Esophagus muscularis mucosa (tissue), 4 donors: ENCODE data around the gene THOC3. TPM values are rescaled to one million over a fixed set of nuclear protein-coding genes. Genes with fewer than 3 reads are reported as not detected.
"Not testable (repeated sequence)": the region's sequence is repeated elsewhere in the genome, so short reads cannot be mapped to it uniquely, and the experiment has no call there.

Experiments used
- DNase-seq: peaks from one replicate; pipeline ENCODE4 v3.0.0-alpha.2; 2017; ENCODE audit errors: extremely low spot score
- H3K27ac ChIP-seq, 4 donors: fragments of 200-600 bp; sonication (generic); replicated peaks in 1 of 4; 1 replicate in 3 of 4; 2 replicates in 1 of 4; pipeline ENCODE4 v1.5.1; 2016 to 2019; ENCODE audit warnings: mild to moderate bottlenecking in 1 of 4
- H3K27me3 ChIP-seq, 4 donors: fragments of 200-600 bp; sonication (generic); one replicate each; pipeline versions ENCODE4 v1.5.1 to v1.6.0; 2016 to 2019
- H3K36me3 ChIP-seq, 4 donors: fragments of 200-600 bp; sonication (generic); one replicate each; pipeline ENCODE4 v1.5.1; 2016 to 2019
- H3K4me1 ChIP-seq, 4 donors: fragments of 200-600 bp; sonication (generic); one replicate each; pipeline ENCODE4 v1.5.1; 2016 to 2019
- H3K4me3 ChIP-seq, 4 donors: fragments of 200-600 bp; sonication (generic); 1 replicate in 2 of 4; 2 replicates in 2 of 4; pipeline ENCODE4 v1.5.1; 2016 to 2019; ENCODE audit warnings: mild to moderate bottlenecking in 4 of 4, moderate library complexity in 1 of 4
- H3K9me3 ChIP-seq, 4 donors: fragments of 200-600 bp; sonication (generic); 1 replicate in 3 of 4; 2 replicates in 1 of 4; pipeline ENCODE4 v1.5.1; 2016 to 2019
- POLR2AphosphoS5 ChIP-seq, 2 donors: sonication (generic); formaldehyde crosslinking; IDR thresholded peaks; one replicate each; pipeline ENCODE4 v1.6.1; 2017; ENCODE audit warnings: antibody characterized with exemption in 2 of 2
- WGBS: methylation state at CpG from one replicate; pipeline ENCODE4 v1.1.5; 2018; 5-methylcytosine and 5-hydroxymethylcytosine counted together
- intact Hi-C: fragments of 100-400 bp; cut with DNase I; formaldehyde crosslinking; loops from one replicate; pipeline ENCODE4 v1.15.1; 2023
- total RNA-seq, 4 donors: library from RNA; depleted of rRNA; stranded (reverse); fragments of >200 nt; gene quantifications; one replicate each; pipeline versions ENCODE4 v1.1.0 to v1.2.1, GENCODE V29; 2016

The THOC3 gene
- 10 to 100 TPM; 14.4 to 26.8 (median 23.8) TPM for total RNA-seq

- TF ChIP-seq POLR2AphosphoS5 (IDR thresholded peaks at IDR 0.05), result peak in 1 of 2 donors; percentile 64
- under 1% methylated on average over 37 of the region's 67 CpGs for WGBS
- Histone ChIP-seq H3K4me3 (peak within 1 kb of the TSS; percentile 62 to 73 (median 68)), H3K27ac (peak within 1 kb of the TSS in 2 of 4 donors; percentile 34 to 44)
- H3K27me3 ChIP-seq, H3K36me3 ChIP-seq, intact Hi-C loops, H3K4me1 ChIP-seq, H3K9me3 ChIP-seq, DNase-seq: not testable (repeated sequence)
Measured at GRCh38 chr5:175967471-175968372, at the start of gene THOC3. TSS of gene THOC3 (minus strand) at chr5:175968315. CDS start at chr5:175968208, 107 bp downstream.

- DNase-seq, H3K4me3 ChIP-seq, intact Hi-C loops, H3K27ac ChIP-seq, H3K27me3 ChIP-seq, H3K4me1 ChIP-seq, H3K36me3 ChIP-seq, H3K9me3 ChIP-seq: not testable (repeated sequence)
- no CpG with 5 or more reads among the region's 4 CpGs for WGBS
Measured at GRCh38 chr5:176017324-176017723, 49.2 kb upstream of the THOC3 start.

- no CpG with 5 or more reads among the region's 6 CpGs for WGBS
- H3K27me3 ChIP-seq, H3K27ac ChIP-seq, intact Hi-C loops, H3K36me3 ChIP-seq, H3K4me3 ChIP-seq, H3K4me1 ChIP-seq, H3K9me3 ChIP-seq, DNase-seq: not testable (repeated sequence)
Measured at GRCh38 chr5:176014360-176014759, 46.2 kb upstream of the THOC3 start.

GRCh38 chr5:176011088-176011487, 43.0 kb upstream of the THOC3 start:
- intact Hi-C loops, H3K36me3 ChIP-seq, H3K4me1 ChIP-seq, H3K27me3 ChIP-seq, DNase-seq, H3K27ac ChIP-seq, H3K9me3 ChIP-seq, H3K4me3 ChIP-seq: not testable (repeated sequence)
- 50% methylated on average over 1 of the region's 4 CpGs for WGBS

- H3K4me1 ChIP-seq, H3K27me3 ChIP-seq, H3K36me3 ChIP-seq, intact Hi-C loops, H3K27ac ChIP-seq, DNase-seq, H3K4me3 ChIP-seq, H3K9me3 ChIP-seq: not testable (repeated sequence)
- WGBS, result 90% methylated on average over 3 of the region's 8 CpGs
Measured at GRCh38 chr5:176010202-176010601, 42.1 kb upstream of the THOC3 start.

GRCh38 chr5:176007220-176007619, 39.1 kb upstream of the THOC3 start:
- H3K4me3 ChIP-seq, H3K4me1 ChIP-seq, H3K27me3 ChIP-seq, DNase-seq, H3K27ac ChIP-seq, H3K9me3 ChIP-seq, intact Hi-C loops, H3K36me3 ChIP-seq: not testable (repeated sequence)
- WGBS, result 86% methylated on average over 2 of the region's 4 CpGs

GRCh38 chr5:176006819-176007218, 38.7 kb upstream of the THOC3 start:
- H3K27ac ChIP-seq, DNase-seq, H3K4me3 ChIP-seq, intact Hi-C loops, H3K4me1 ChIP-seq, H3K27me3 ChIP-seq, H3K36me3 ChIP-seq, H3K9me3 ChIP-seq: not testable (repeated sequence)
- 96% methylated on average over 7 of the region's 13 CpGs for WGBS

- WGBS, result 39% methylated on average over 2 of the region's 6 CpGs
- H3K27me3 ChIP-seq, H3K36me3 ChIP-seq, H3K9me3 ChIP-seq, H3K27ac ChIP-seq, intact Hi-C loops, DNase-seq, H3K4me3 ChIP-seq, H3K4me1 ChIP-seq: not testable (repeated sequence)
Measured at GRCh38 chr5:175997979-175998378, 29.9 kb upstream of the THOC3 start.

GRCh38 chr5:175997495-175997894, 29.4 kb upstream of the THOC3 start:
- DNase-seq, H3K27ac ChIP-seq, H3K27me3 ChIP-seq, H3K9me3 ChIP-seq, H3K4me3 ChIP-seq, intact Hi-C loops, H3K4me1 ChIP-seq, H3K36me3 ChIP-seq: not testable (repeated sequence)
- WGBS, result 100% methylated on average over 1 of the region's 4 CpGs

GRCh38 chr5:175996791-175997190, 28.7 kb upstream of the THOC3 start:
- H3K27me3 ChIP-seq, H3K4me1 ChIP-seq, H3K4me3 ChIP-seq, intact Hi-C loops, H3K9me3 ChIP-seq, H3K36me3 ChIP-seq, DNase-seq, H3K27ac ChIP-seq: not testable (repeated sequence)
- no CpG with 5 or more reads among the region's 6 CpGs for WGBS

GRCh38 chr5:175995506-175995905, 27.4 kb upstream of the THOC3 start:
- H3K9me3 ChIP-seq, H3K4me3 ChIP-seq, H3K27ac ChIP-seq, H3K27me3 ChIP-seq, H3K36me3 ChIP-seq, DNase-seq, H3K4me1 ChIP-seq, intact Hi-C loops: not testable (repeated sequence)
- 33% methylated on average over 1 of the region's 6 CpGs for WGBS

- H3K36me3 ChIP-seq, H3K27me3 ChIP-seq, H3K4me1 ChIP-seq, H3K9me3 ChIP-seq, DNase-seq, H3K27ac ChIP-seq, intact Hi-C loops, H3K4me3 ChIP-seq: not testable (repeated sequence)
- WGBS, result 69% methylated on average over 7 of the region's 17 CpGs
Measured at GRCh38 chr5:175979371-175979995, 11.4 kb upstream of the THOC3 start.
